HCEC 1CT (cell line): ENCODE results near the gene ZRANB3.
A peak's percentile ranks its signal among the peaks of the same experiment; 100 is the strongest.
"Not testable (repeated sequence)": the region's sequence is repeated elsewhere in the genome, so short reads cannot be mapped to it uniquely, and the experiment has no call there.

ENCODE experiments used
- DNase-seq: peaks from one replicate; pipeline ENCODE4 v3.0.0-alpha.2; 2017

Gene ZRANB3

GRCh38 chr2:135169900-135170753 lies 360.9 kb downstream of the ZRANB3 start:
- no peak for DNase-seq

GRCh38 chr2:135168204-135168856 lies 362.7 kb downstream of the ZRANB3 start:
- no peak for DNase-seq

GRCh38 chr2:135167273-135167672 lies 363.7 kb downstream of the ZRANB3 start:
- DNase-seq = no peak

GRCh38 chr2:135164431-135164830 lies 366.6 kb downstream of the ZRANB3 start:
- peak; percentile 56 for DNase-seq

GRCh38 chr2:135163901-135164300 lies 367.1 kb downstream of the ZRANB3 start:
- no peak for DNase-seq

GRCh38 chr2:135163306-135163705 lies 367.7 kb downstream of the ZRANB3 start:
- DNase-seq = no peak

- DNase-seq = no peak
Measured at GRCh38 chr2:135162786-135163185, 368.2 kb downstream of the ZRANB3 start.

- DNase-seq = no peak
Measured at GRCh38 chr2:135162377-135162776, 368.6 kb downstream of the ZRANB3 start.

- no peak for DNase-seq
Measured at GRCh38 chr2:135159191-135159590, 371.8 kb downstream of the ZRANB3 start.

GRCh38 chr2:135157856-135158255 lies 373.2 kb downstream of the ZRANB3 start:
- no peak for DNase-seq

GRCh38 chr2:135154962-135155361 lies 376.1 kb downstream of the ZRANB3 start:
- no peak for DNase-seq

GRCh38 chr2:135152361-135152760 lies 378.7 kb downstream of the ZRANB3 start:
- DNase-seq = no peak

- DNase-seq = no peak
Measured at GRCh38 chr2:135151615-135152014, 379.4 kb downstream of the ZRANB3 start.

GRCh38 chr2:135150725-135151124 lies 380.3 kb downstream of the ZRANB3 start:
- no peak for DNase-seq

GRCh38 chr2:135149251-135149650 lies 381.8 kb downstream of the ZRANB3 start:
- peak; percentile 43 for DNase-seq

GRCh38 chr2:135144343-135144742 lies 386.7 kb downstream of the ZRANB3 start:
- peak; percentile 16 for DNase-seq

GRCh38 chr2:135142323-135142722 lies 388.7 kb downstream of the ZRANB3 start:
- DNase-seq = no peak

GRCh38 chr2:135140606-135141005 lies 390.4 kb downstream of the ZRANB3 start:
- DNase-seq = no peak

GRCh38 chr2:135132314-135132713 lies 398.7 kb downstream of the ZRANB3 start:
- peak; percentile 73 for DNase-seq

- no peak for DNase-seq
Measured at GRCh38 chr2:135130751-135131150, 400.3 kb downstream of the ZRANB3 start.

GRCh38 chr2:135125940-135126339 lies 405.1 kb downstream of the ZRANB3 start:
- DNase-seq = no peak

GRCh38 chr2:135124924-135125886 lies 405.8 kb downstream of the ZRANB3 start:
- DNase-seq = no peak

- not testable (repeated sequence) for DNase-seq
Measured at GRCh38 chr2:135121658-135122039, 409.4 kb downstream of the ZRANB3 start.
